OCI-LY1 (cell line): ENCODE results near the gene CCNH.
A peak's percentile ranks its signal among the peaks of the same experiment; 100 is the strongest.

Experiments used
- H2AFZ ChIP-seq: fragments of 200-600 bp; sonication (generic), shearing (Covaris generic); 2 replicates; pipeline ENCODE4 v1.6.0; 2014; ENCODE audit warnings: antibody characterized with exemption, mild to moderate bottlenecking, low read length
- H3F3A ChIP-seq: fragments of 200-600 bp; sonication (generic), shearing (Covaris generic); 2 replicates; pipeline ENCODE4 v1.6.0; 2014; ENCODE audit warnings: mild to moderate bottlenecking, antibody characterized with exemption, low read length, moderate library complexity; ENCODE audit not compliant: insufficient read depth
- H3K27ac ChIP-seq: fragments of 200-600 bp; sonication (generic); 2 replicates; pipeline ENCODE4 v1.5.1; 2014; ENCODE audit warnings: low read length, mixed run types, mild to moderate bottlenecking, low read depth; ENCODE audit not compliant: poor library complexity, severe bottlenecking
- H3K27me3 ChIP-seq: fragments of 200-600 bp; sonication (generic); 2 replicates; pipeline ENCODE4 v1.6.0; 2014; ENCODE audit warnings: antibody characterized with exemption, mild to moderate bottlenecking, low read length, moderate library complexity; ENCODE audit not compliant: insufficient read depth
- H3K36me3 ChIP-seq: fragments of 200-600 bp; sonication (generic); 2 replicates; pipeline ENCODE4 v1.6.1; 2014; ENCODE audit warnings: mild to moderate bottlenecking, antibody characterized with exemption, low read length, moderate library complexity, mixed read lengths; ENCODE audit not compliant: insufficient read depth
- H3K4me1 ChIP-seq: fragments of 200-600 bp; sonication (generic); 2 replicates; pipeline ENCODE4 v1.5.1; 2014; ENCODE audit warnings: mild to moderate bottlenecking, low read length, moderate library complexity; ENCODE audit not compliant: insufficient read depth, severe bottlenecking
- H3K4me2 ChIP-seq: fragments of 200-600 bp; sonication (generic), shearing (Covaris generic); 2 replicates; pipeline ENCODE4 v1.6.1; 2014; ENCODE audit warnings: low read length
- H3K4me3 ChIP-seq: fragments of 200-600 bp; sonication (generic); 2 replicates; pipeline ENCODE4 v1.5.1; 2014; ENCODE audit warnings: low read length, low read depth, mild to moderate bottlenecking, mixed read lengths; ENCODE audit not compliant: poor library complexity, severe bottlenecking
- H3K79me2 ChIP-seq: fragments of 200-600 bp; shearing (Covaris generic); 2 replicates; pipeline ENCODE4 v1.6.1; 2016; ENCODE audit warnings: mixed run types, low read length, mixed read lengths; ENCODE audit not compliant: insufficient read depth
- H3K9ac ChIP-seq: fragments of 200-600 bp; sonication (generic), shearing (Covaris generic); 2 replicates; pipeline ENCODE4 v1.6.1; 2014; ENCODE audit warnings: mild to moderate bottlenecking, low read length, mixed read lengths
- H3K9me2 ChIP-seq: fragments of 200-600 bp; sonication (generic), shearing (Covaris generic); 2 replicates; pipeline ENCODE4 v1.6.1; 2014; ENCODE audit warnings: low read depth, mild to moderate bottlenecking, low read length, mixed read lengths
- H3K9me3 ChIP-seq: fragments of 200-600 bp; shearing (Covaris generic); 2 replicates; pipeline ENCODE4 v1.6.1; 2014; ENCODE audit warnings: low read length, mixed read lengths
- H4K20me1 ChIP-seq: fragments of 200-600 bp; sonication (generic), shearing (Covaris generic); 2 replicates; pipeline ENCODE4 v1.6.0; 2016; ENCODE audit warnings: mild to moderate bottlenecking, low read length; ENCODE audit not compliant: insufficient read depth
- EZH2 ChIP-seq: fragments of 200-600 bp; sonication (generic), shearing (Covaris generic); IDR thresholded peaks from 2 replicates; pipeline ENCODE4 v1.8.0; 2017; ENCODE audit warnings: borderline replicate concordance, mixed run types, mild to moderate bottlenecking, antibody characterized with exemption, low read length, moderate library complexity, mixed read lengths
- TF ChIP-seq, protein P1 (sequence below): fragments of 200-600 bp; sonication (generic), shearing (Covaris generic); IDR thresholded peaks from 2 replicates; pipeline ENCODE4 v1.5.1; 2017; ENCODE audit warnings: mild to moderate bottlenecking, antibody characterized with exemption, low read length, moderate library complexity, mixed read lengths

Gene CCNH

DNA sequence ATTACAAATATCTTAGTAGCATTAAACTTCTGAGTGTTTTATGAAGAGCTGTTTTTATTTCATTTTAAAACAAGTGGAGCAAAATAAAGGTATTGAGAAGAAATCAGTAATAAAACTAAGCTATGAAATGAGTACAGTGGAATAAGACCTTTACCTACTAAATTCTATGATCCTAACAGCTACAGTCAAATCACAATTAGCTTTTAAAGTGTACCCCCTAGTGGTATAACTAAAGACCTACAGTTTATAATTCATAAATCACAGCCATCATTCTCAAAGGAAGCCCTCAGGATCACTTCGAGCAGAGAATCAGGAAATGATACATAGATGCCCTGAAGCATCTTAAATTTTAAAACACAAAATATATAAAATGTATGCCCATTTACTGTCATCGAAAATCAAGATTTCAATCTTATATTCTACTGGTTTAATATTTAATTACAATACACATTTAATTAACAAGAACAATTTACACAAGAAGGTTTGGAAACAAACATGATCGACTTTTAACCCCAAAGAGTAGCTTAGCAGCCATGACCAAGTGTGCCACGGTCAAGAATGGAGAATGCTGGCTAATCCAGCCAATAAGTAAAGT is 12.3 kb downstream of the CCNH start:
- TF ChIP-seq, protein P1, sequence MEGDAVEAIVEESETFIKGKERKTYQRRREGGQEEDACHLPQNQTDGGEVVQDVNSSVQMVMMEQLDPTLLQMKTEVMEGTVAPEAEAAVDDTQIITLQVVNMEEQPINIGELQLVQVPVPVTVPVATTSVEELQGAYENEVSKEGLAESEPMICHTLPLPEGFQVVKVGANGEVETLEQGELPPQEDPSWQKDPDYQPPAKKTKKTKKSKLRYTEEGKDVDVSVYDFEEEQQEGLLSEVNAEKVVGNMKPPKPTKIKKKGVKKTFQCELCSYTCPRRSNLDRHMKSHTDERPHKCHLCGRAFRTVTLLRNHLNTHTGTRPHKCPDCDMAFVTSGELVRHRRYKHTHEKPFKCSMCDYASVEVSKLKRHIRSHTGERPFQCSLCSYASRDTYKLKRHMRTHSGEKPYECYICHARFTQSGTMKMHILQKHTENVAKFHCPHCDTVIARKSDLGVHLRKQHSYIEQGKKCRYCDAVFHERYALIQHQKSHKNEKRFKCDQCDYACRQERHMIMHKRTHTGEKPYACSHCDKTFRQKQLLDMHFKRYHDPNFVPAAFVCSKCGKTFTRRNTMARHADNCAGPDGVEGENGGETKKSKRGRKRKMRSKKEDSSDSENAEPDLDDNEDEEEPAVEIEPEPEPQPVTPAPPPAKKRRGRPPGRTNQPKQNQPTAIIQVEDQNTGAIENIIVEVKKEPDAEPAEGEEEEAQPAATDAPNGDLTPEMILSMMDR, result peak; percentile 76
- no peak for TF ChIP-seq EZH2
- no peak overlapping the region for H3K4me3 ChIP-seq
- H3F3A ChIP-seq, result no peaks in the 10 kb centered on the region; the same call in 1 of the 2 replicates
- no peaks in the 10 kb centered on the region for H4K20me1 ChIP-seq
- H3K27ac ChIP-seq, result no peak overlapping the region
- no peaks in the 10 kb centered on the region for H3K4me1 ChIP-seq
- no peaks in the 10 kb centered on the region for H3K27me3 ChIP-seq
- H2AFZ ChIP-seq, result no peak overlapping the region
- H3K4me2 ChIP-seq, result no peak overlapping the region
- H3K9me2 ChIP-seq, result no peaks in the 10 kb centered on the region
- no peak overlapping the region for H3K9ac ChIP-seq
- no peaks in the 10 kb centered on the region for H3K9me3 ChIP-seq
- H3K79me2 ChIP-seq, result no peaks in the 10 kb centered on the region
- peaks cover 96% of the 10 kb centered on the region for H3K36me3 ChIP-seq

DNA sequence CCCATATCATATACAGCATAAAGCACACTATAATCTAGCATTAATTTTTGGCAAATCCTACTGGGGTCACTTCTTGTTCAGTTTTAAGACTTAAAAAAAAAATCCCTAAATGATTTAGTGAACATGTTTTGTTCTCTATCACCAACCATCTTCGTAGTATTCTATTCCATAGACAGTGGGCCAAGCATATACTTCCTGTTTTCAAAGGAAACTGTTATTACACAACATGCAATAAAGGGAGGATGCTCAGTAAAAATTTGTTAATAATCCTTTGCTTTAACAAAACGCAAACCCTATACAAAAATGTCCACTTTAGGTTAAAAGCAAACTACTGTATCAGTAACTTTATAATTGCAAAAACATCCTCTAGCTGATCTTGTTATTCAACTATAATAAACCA is 13.0 kb downstream of the CCNH start:
- Histone ChIP-seq H3K27me3 (no peaks in the 10 kb centered on the region), H3F3A (no peaks in the 10 kb centered on the region; the same call in 1 of the 2 replicates), H4K20me1 (no peaks in the 10 kb centered on the region), H3K27ac (no peak overlapping the region), H3K4me2 (no peak overlapping the region), H3K4me1 (no peaks in the 10 kb centered on the region), H3K79me2 (no peaks in the 10 kb centered on the region), H3K36me3 (peaks cover 96% of the 10 kb centered on the region), H3K4me3 (no peak overlapping the region), H3K9ac (no peak overlapping the region), H3K9me2 (no peaks in the 10 kb centered on the region), H3K9me3 (no peaks in the 10 kb centered on the region), H2AFZ (no peak overlapping the region)
- TF ChIP-seq EZH2, result no peak
- TF ChIP-seq, protein P1, result no peak

DNA sequence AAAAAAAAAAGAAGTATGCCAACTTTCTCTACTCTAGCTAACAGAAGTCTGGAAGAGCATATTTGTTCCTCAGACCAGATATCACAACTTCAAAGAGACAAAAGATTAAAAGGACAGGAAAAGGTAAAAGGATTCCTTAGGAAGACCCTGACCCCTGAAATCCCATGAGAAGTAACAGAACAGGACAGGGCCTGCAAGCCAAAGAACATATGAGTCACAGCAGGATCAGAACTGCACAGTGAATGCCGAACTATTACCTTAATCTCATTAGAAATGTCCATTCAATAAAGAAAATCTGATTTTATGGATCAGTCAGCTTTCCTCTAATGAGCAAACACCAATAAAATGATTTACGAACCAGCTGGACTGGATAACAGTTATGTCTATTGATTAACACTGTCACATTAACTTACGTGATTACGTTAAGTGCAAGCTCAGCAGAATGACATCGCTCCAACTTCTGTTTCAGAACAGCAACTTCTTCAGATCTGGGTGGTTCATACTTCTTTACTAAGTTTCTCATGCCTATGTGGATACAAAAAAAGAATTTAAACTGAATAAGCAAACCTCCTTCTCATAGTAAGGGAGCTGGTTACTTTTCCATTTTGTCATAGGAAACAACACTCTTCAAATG is 13.6 kb downstream of the CCNH start:
- Histone ChIP-seq H3K9me2 (no peaks in the 10 kb centered on the region), H3K4me2 (no peak overlapping the region), H3F3A (no peaks in the 10 kb centered on the region; the same call in 1 of the 2 replicates), H3K79me2 (no peaks in the 10 kb centered on the region), H3K4me1 (no peaks in the 10 kb centered on the region), H3K4me3 (no peak overlapping the region), H3K36me3 (peaks cover 96% of the 10 kb centered on the region), H3K27me3 (no peaks in the 10 kb centered on the region), H3K9me3 (no peaks in the 10 kb centered on the region), H3K27ac (no peak overlapping the region), H3K9ac (no peak overlapping the region), H4K20me1 (no peaks in the 10 kb centered on the region), H2AFZ (no peak overlapping the region)
- TF ChIP-seq, protein P1, result no peak
- TF ChIP-seq EZH2, result no peak
